Uterus (tissue), 4 donors: ENCODE results near the gene GTF2A2. TPM values are rescaled to one million over a fixed set of nuclear protein-coding genes. Genes with fewer than 3 reads are reported as not detected.

Experiments used
- DNase-seq, 2 donors: peaks; one replicate each; pipeline ENCODE4 v3.0.0-alpha.2; 2019 to 2020
- H3K27ac ChIP-seq, 2 donors: fragments of 200-600 bp; sonication (generic); 1 replicate in 1 of 2; 2 replicates in 1 of 2; pipeline ENCODE4 v1.5.1; 2016 to 2018
- H3K27me3 ChIP-seq, 2 donors: fragments of 200-600 bp; sonication (generic); one replicate each; pipeline ENCODE4 v1.5.1; 2018 to 2019; ENCODE audit warnings: control low read depth in 1 of 2
- H3K36me3 ChIP-seq, 2 donors: fragments of 200-600 bp; sonication (generic); one replicate each; pipeline ENCODE4 v1.5.1; 2019; ENCODE audit warnings: control low read depth in 1 of 2
- H3K4me1 ChIP-seq, 2 donors: fragments of 200-600 bp; sonication (generic); one replicate each; pipeline ENCODE4 v1.5.1; 2018 to 2019; ENCODE audit warnings: control low read depth in 1 of 2
- H3K4me3 ChIP-seq, 2 donors: fragments of 200-600 bp; sonication (generic); 1 replicate in 1 of 2; 2 replicates in 1 of 2; pipeline ENCODE4 v1.5.1; 2018 to 2019; ENCODE audit warnings: mild to moderate bottlenecking in 1 of 2
- H3K9me3 ChIP-seq, 2 donors: fragments of 200-600 bp; sonication (generic); one replicate each; pipeline ENCODE4 v1.5.1; 2019; ENCODE audit warnings: control low read depth in 1 of 2
- CTCF ChIP-seq, 4 experiments: fragments of 200-600 bp in 2 of 4; fragments of 450-650 bp in 2 of 4; sonication (generic) in 2 of 4; IDR thresholded peaks; one replicate each; pipeline ENCODE4 v1.5.1; 2016 to 2019; ENCODE audit warnings: antibody characterized with exemption in 4 of 4, mild to moderate bottlenecking in 2 of 4, moderate library complexity in 1 of 4
- POLR2A ChIP-seq, 2 donors: fragments of 450-650 bp; IDR thresholded peaks; one replicate each; pipeline ENCODE4 v1.6.1; 2016; ENCODE audit warnings: antibody characterized with exemption in 2 of 2, mild to moderate bottlenecking in 1 of 2, moderate library complexity in 1 of 2
- intact Hi-C: fragments of 100-400 bp; cut with DNase I; formaldehyde crosslinking; loops from one replicate; pipeline ENCODE4 v1.15.1; 2023; ENCODE audit warnings: low total_unique reads
- total RNA-seq, 4 donors: library from RNA; depleted of rRNA in 3 of 4; stranded (reverse); fragments of >200 nt in 3 of 4; gene quantifications; one replicate each; pipeline versions ENCODE4 v1.1.0 to v1.2.4, GENCODE V29; 2014 to 2023
- donor health status: DM: yes; HTN: yes; CAD: no.

Gene GTF2A2
- total RNA-seq, 4 donors from 2014 or later = 15.9 to 78.9 (median 49.5) TPM

- Histone ChIP-seq H3K27ac (peak overlapping the region; percentile 96 to 97), H3K4me1 (peaks cover 0 to 9% of the 10 kb centered on the region in 2 donors), H3K4me3 (peak overlapping the region; percentile 88 to 99), H3K36me3 (no peaks in the 10 kb centered on the region), H3K9me3 (no peaks in the 10 kb centered on the region), H3K27me3 (no peaks in the 10 kb centered on the region)
- TF ChIP-seq CTCF (IDR thresholded peaks at IDR 0.05) = no peak
- no peak for TF ChIP-seq POLR2A (IDR thresholded peaks at IDR 0.05)
- intact Hi-C loops = no loop called here
- DNase-seq = no peak
Measured at GRCh38 chr15:59688423-59688781, 31.1 kb upstream of the GTF2A2 start.

GRCh38 chr15:59687836-59688235, 30.5 kb upstream of the GTF2A2 start:
- Histone ChIP-seq H3K27me3 (no peaks in the 10 kb centered on the region), H3K36me3 (no peaks in the 10 kb centered on the region), H3K9me3 (no peaks in the 10 kb centered on the region), H3K4me3 (peak overlapping the region; percentile 88 to 99), H3K27ac (peak overlapping the region; percentile 96 to 97), H3K4me1 (peaks cover 0 to 9% of the 10 kb centered on the region in 2 donors)
- intact Hi-C loops = no loop called here
- no peak for TF ChIP-seq CTCF (IDR thresholded peaks at IDR 0.05)
- TF ChIP-seq POLR2A (IDR thresholded peaks at IDR 0.05) = no peak
- DNase-seq = no peak

GRCh38 chr15:59686389-59686788, 29.1 kb upstream of the GTF2A2 start:
- H3K27me3 ChIP-seq = no peaks in the 10 kb centered on the region
- no peak for DNase-seq
- intact Hi-C loops = no loop called here
- no peak for TF ChIP-seq CTCF (IDR thresholded peaks at IDR 0.05)
- no peak for TF ChIP-seq POLR2A (IDR thresholded peaks at IDR 0.05)
- H3K4me1 ChIP-seq = peaks cover 0 to 9% of the 10 kb centered on the region in 2 donors
- no peak overlapping the region for H3K4me3 ChIP-seq
- H3K27ac ChIP-seq = no peak overlapping the region
- H3K36me3 ChIP-seq = no peaks in the 10 kb centered on the region
- H3K9me3 ChIP-seq = no peaks in the 10 kb centered on the region

- H3K27ac ChIP-seq = peak overlapping the region; percentile 7 to 22
- no peak overlapping the region for H3K4me3 ChIP-seq
- DNase-seq = no peak
- H3K27me3 ChIP-seq = no peaks in the 10 kb centered on the region
- TF ChIP-seq POLR2A (IDR thresholded peaks at IDR 0.05) = no peak
- TF ChIP-seq CTCF (IDR thresholded peaks at IDR 0.05) = no peak
- H3K4me1 ChIP-seq = peaks cover 0 to 9% of the 10 kb centered on the region in 2 donors
- no peaks in the 10 kb centered on the region for H3K9me3 ChIP-seq
- no peaks in the 10 kb centered on the region for H3K36me3 ChIP-seq
- intact Hi-C loops = no loop called here
Measured at GRCh38 chr15:59685737-59686297, 28.5 kb upstream of the GTF2A2 start.

DNA sequence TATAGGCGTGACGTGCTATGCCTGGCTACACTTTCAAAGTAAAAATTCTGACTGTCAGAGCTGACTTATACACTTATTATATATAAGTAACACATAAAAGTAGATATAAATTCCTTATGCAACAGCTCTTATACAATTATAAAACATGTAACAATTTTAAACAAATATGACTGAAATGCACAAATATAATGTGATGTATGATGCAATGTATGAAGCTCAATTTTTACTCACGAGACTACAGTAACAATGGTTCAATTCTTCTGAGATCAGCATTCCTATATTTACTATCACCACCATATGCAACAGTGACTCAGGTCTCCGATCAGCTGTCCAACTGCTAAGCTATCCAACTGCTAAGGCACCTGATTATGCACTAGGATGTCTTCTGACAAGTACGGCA, 23.6 kb upstream of the GTF2A2 start:
- no peak overlapping the region for H3K4me3 ChIP-seq
- no peak overlapping the region for H3K27ac ChIP-seq
- intact Hi-C loops = no loop called here
- H3K9me3 ChIP-seq = no peaks in the 10 kb centered on the region
- no peak for TF ChIP-seq CTCF (IDR thresholded peaks at IDR 0.05)
- no peak for TF ChIP-seq POLR2A (IDR thresholded peaks at IDR 0.05)
- H3K27me3 ChIP-seq = no peaks in the 10 kb centered on the region
- no peak for DNase-seq
- H3K4me1 ChIP-seq = no peaks in the 10 kb centered on the region
- H3K36me3 ChIP-seq = no peaks in the 10 kb centered on the region
